H1 (cell line): ENCODE measurements around the gene KLHL17. TPM values are rescaled to one million over a fixed set of nuclear protein-coding genes. Genes with fewer than 3 reads are reported as not detected.

Experiments
- CTCF ChIA-PET: fragments of 300-600 bp; sonication (Branson Sonifier 250); formaldehyde crosslinking; loops from one replicate; lab custom pipeline; 2021; ENCODE audit not compliant: partially characterized antibody; lab: Charles Lee
- POLR2A ChIA-PET: fragments of 300-600 bp; sonication (Branson Sonifier 250); formaldehyde crosslinking; loops from one replicate; lab custom pipeline; 2021; ENCODE audit warnings: inconsistent platforms; ENCODE audit not compliant: partially characterized antibody; lab: Charles Lee
- DNase-seq, 2 experiments: peaks; one replicate each; pipeline versions ENCODE4 v3.0.0 to v3.0.0-alpha.2; 2010 to 2022; ENCODE audit warnings: low spot score in 2 of 2, low read depth in 1 of 2, mixed read lengths in 1 of 2
- FAIRE-seq: peaks from 2 replicates; lab custom pipeline; 2011; peaks lifted over from hg19 to GRCh38; lab: Jason Lieb, UNC
- H2AFZ ChIP-seq: 2 replicates; pipeline ENCODE4 v1.8.1; 2012; ENCODE audit warnings: low read length, inconsistent platforms
- H2AK5ac ChIP-seq: 2 replicates; pipeline ENCODE4 v1.6.1; 2013; ENCODE audit warnings: low read depth, low read length
- H2BK120ac ChIP-seq: replicated peaks from 2 replicates; pipeline ENCODE3; 2013; ENCODE audit warnings: low read depth, low read length, inconsistent platforms
- H2BK12ac ChIP-seq: 2 replicates; pipeline ENCODE4 v1.6.1; 2013; ENCODE audit warnings: low read depth, low read length
- H2BK15ac ChIP-seq: 2 replicates; pipeline ENCODE4 v1.6.1; 2013; ENCODE audit warnings: low read length
- H2BK20ac ChIP-seq: 2 replicates; pipeline ENCODE4 v1.6.1; 2013; ENCODE audit warnings: low read length
- H2BK5ac ChIP-seq: 2 replicates; pipeline ENCODE4 v1.6.1; 2013; ENCODE audit warnings: low read depth, low read length
- H3K14ac ChIP-seq: 2 replicates; pipeline ENCODE4 v1.6.1; 2013; ENCODE audit warnings: inconsistent platforms; ENCODE audit not compliant: insufficient read length
- H3K18ac ChIP-seq: 2 replicates; pipeline ENCODE4 v1.6.1; 2013; ENCODE audit warnings: low read length; ENCODE audit errors: extremely low read depth
- H3K23ac ChIP-seq: 2 replicates; pipeline ENCODE4 v1.6.1; 2013; ENCODE audit warnings: inconsistent platforms; ENCODE audit not compliant: insufficient read length
- H3K23me2 ChIP-seq: 2 replicates; pipeline ENCODE4 v1.6.1; 2013; ENCODE audit warnings: low read depth, low read length
- H3K27ac ChIP-seq: 2 replicates; pipeline ENCODE4 v1.6.1; 2011; ENCODE audit warnings: low read depth, low read length, inconsistent platforms
- H3K27me3 ChIP-seq, 4 experiments: replicated peaks in 1 of 4; 1 replicate in 1 of 4; 2 replicates in 3 of 4; pipeline versions ENCODE4 v1.6.1 to v1.8.1; 2011 to 2013; ENCODE audit warnings: low read length in 3 of 4, mild to moderate bottlenecking in 3 of 4, inconsistent platforms in 2 of 4, mixed read lengths in 2 of 4, moderate library complexity in 1 of 4; ENCODE audit not compliant: control insufficient read depth in 3 of 4, insufficient read depth in 3 of 4; ENCODE audit errors: extremely low read depth in 1 of 4
- H3K36me3 ChIP-seq, 4 experiments: 2 replicates each; pipeline versions ENCODE4 v1.6.1 to v1.8.1; 2011 to 2013; ENCODE audit warnings: mild to moderate bottlenecking in 4 of 4, low read length in 3 of 4, moderate library complexity in 2 of 4, control low read depth in 1 of 4, inconsistent platforms in 1 of 4; ENCODE audit not compliant: insufficient read depth in 4 of 4, control insufficient read depth in 2 of 4
- H3K4ac ChIP-seq: replicated peaks from 2 replicates; pipeline ENCODE3; 2013; ENCODE audit warnings: low read length, low read depth, mixed read lengths, inconsistent platforms; ENCODE audit not compliant: insufficient read length
- H3K4me1 ChIP-seq, 4 experiments: replicated peaks in 1 of 4; 1 replicate in 1 of 4; 2 replicates in 3 of 4; pipeline versions ENCODE4 v1.6.1 to v1.8.1; 2011 to 2013; ENCODE audit warnings: low read length in 3 of 4, inconsistent platforms in 2 of 4, mixed read lengths in 1 of 4; ENCODE audit not compliant: insufficient read depth in 4 of 4, control insufficient read depth in 3 of 4
- H3K4me2 ChIP-seq, 2 experiments: 2 replicates each; pipeline versions ENCODE4 v1.6.1 to v1.8.1; 2011 to 2013; ENCODE audit warnings: low read depth in 2 of 2, low read length in 2 of 2, control low read depth in 1 of 2, inconsistent platforms in 1 of 2, mild to moderate bottlenecking in 1 of 2; ENCODE audit not compliant: insufficient read depth in 1 of 2
- H3K4me3 ChIP-seq, 4 experiments: fragments of 200-600, 300-600 bp in 1 of 4; sonication (generic), shearing (Covaris generic), sonication (Bioruptor Twin) in 1 of 4; 2 replicates each; pipeline versions ENCODE4 v1.5.1 to v1.8.1; 2011 to 2016; ENCODE audit warnings: low read length in 4 of 4, low read depth in 3 of 4, control low read depth in 2 of 4, inconsistent platforms in 2 of 4, mild to moderate bottlenecking in 2 of 4, mixed read lengths in 1 of 4, moderate library complexity in 1 of 4; ENCODE audit not compliant: insufficient read depth in 2 of 4; ENCODE audit errors: extremely low read depth in 1 of 4
- H3K56ac ChIP-seq: replicated peaks from 2 replicates; pipeline ENCODE3; 2013; ENCODE audit warnings: low read depth, mild to moderate bottlenecking, mixed read lengths, low read length, inconsistent platforms; ENCODE audit not compliant: insufficient read length
- H3K79me1 ChIP-seq: 2 replicates; pipeline ENCODE4 v1.6.1; 2013; ENCODE audit warnings: low read depth, low read length, control low read depth
- H3K79me2 ChIP-seq, 2 experiments: 2 replicates each; pipeline versions ENCODE4 v1.6.1 to v1.8.1; 2012 to 2013; ENCODE audit warnings: low read length in 2 of 2, mild to moderate bottlenecking in 2 of 2, inconsistent platforms in 1 of 2; ENCODE audit not compliant: insufficient read depth in 2 of 2, control insufficient read depth in 1 of 2
- H3K9ac ChIP-seq, 4 experiments: replicated peaks in 1 of 4; 1 replicate in 1 of 4; 2 replicates in 3 of 4; pipeline versions ENCODE4 v1.6.1 to v1.8.1; 2011 to 2013; ENCODE audit warnings: low read depth in 3 of 4, low read length in 3 of 4, control low read depth in 2 of 4, mild to moderate bottlenecking in 2 of 4, moderate library complexity in 2 of 4, inconsistent platforms in 1 of 4; ENCODE audit errors: extremely low read depth in 1 of 4
- H3K9me3 ChIP-seq, 2 experiments: 2 replicates each; pipeline versions ENCODE4 v1.6.1 to v1.8.1; 2012 to 2013; ENCODE audit warnings: mild to moderate bottlenecking in 2 of 2, moderate library complexity in 2 of 2, control low read depth in 1 of 2, inconsistent platforms in 1 of 2, low read depth in 1 of 2, low read length in 1 of 2, mixed read lengths in 1 of 2; ENCODE audit not compliant: insufficient read depth in 2 of 2
- H4K20me1 ChIP-seq, 2 experiments: replicated peaks in 1 of 2; 2 replicates each; pipeline versions ENCODE3 to v1.8.1; 2011 to 2013; ENCODE audit warnings: inconsistent platforms in 2 of 2, low read length in 2 of 2, mild to moderate bottlenecking in 1 of 2; ENCODE audit not compliant: insufficient read depth in 2 of 2, control insufficient read depth in 1 of 2
- H4K5ac ChIP-seq: 2 replicates; pipeline ENCODE4 v1.6.1; 2013; ENCODE audit warnings: low read length, low read depth, mixed read lengths, inconsistent platforms; ENCODE audit not compliant: insufficient read length
- H4K8ac ChIP-seq: 2 replicates; pipeline ENCODE4 v1.8.0; 2013; ENCODE audit warnings: mild to moderate bottlenecking, moderate library complexity, low read length, inconsistent platforms; ENCODE audit not compliant: insufficient read depth; ENCODE audit errors: extremely low read depth
- H4K91ac ChIP-seq: replicated peaks from 2 replicates; pipeline ENCODE3; 2013; ENCODE audit warnings: low read length, mixed read lengths, inconsistent platforms; ENCODE audit not compliant: insufficient read length
- ATF2 ChIP-seq: IDR thresholded peaks from 2 replicates; pipeline ENCODE4 v1.6.1; 2012; ENCODE audit warnings: low read length, inconsistent platforms
- POU5F1 ChIP-seq: IDR thresholded peaks from 2 replicates; pipeline ENCODE4 v1.6.1; 2011; ENCODE audit warnings: low read depth, mild to moderate bottlenecking, low read length, moderate library complexity
- RAD21 ChIP-seq, 2 experiments: IDR thresholded peaks in 1 of 2; conservative IDR thresholded peaks in 1 of 2; 2 replicates each; pipeline ENCODE4 v1.6.1; 2011; ENCODE audit warnings: low read depth in 2 of 2, low read length in 2 of 2, improper control_type of control experiment in 1 of 2, inconsistent platforms in 1 of 2, mild to moderate bottlenecking in 1 of 2, moderate library complexity in 1 of 2
- SIN3A ChIP-seq, 2 experiments: IDR thresholded peaks in 1 of 2; conservative IDR thresholded peaks in 1 of 2; 2 replicates each; pipeline ENCODE4 v1.6.1; 2011 to 2012; ENCODE audit warnings: low read length in 2 of 2, improper control_type of control experiment in 1 of 2, low read depth in 1 of 2, mild to moderate bottlenecking in 1 of 2
- WGBS, 2 experiments: shearing (Covaris generic) in 1 of 2; methylation state at CpG; one replicate each; pipeline versions ENCODE4 v1.1.6 to v1.1.7; 2013 to 2015; ENCODE audit warnings: low lambda C conversion rate in 2 of 2, mixed read lengths in 2 of 2, inconsistent platforms in 1 of 2, low coverage in 1 of 2, missing lambda C conversion rate in 1 of 2; ENCODE audit not compliant: insufficient replicate concordance in 2 of 2, insufficient coverage in 1 of 2, insufficient read length in 1 of 2; ENCODE audit errors: extremely low coverage in 1 of 2, missing lambda C conversion rate in 1 of 2; 5-methylcytosine and 5-hydroxymethylcytosine counted together
- polyA plus RNA-seq, 7 experiments: library from polyadenylated mRNA; depleted of rRNA in 3 of 7; stranded (reverse) in 5 of 7; unstranded in 2 of 7; fragments of >200 nt in 5 of 7; fragments of 200-250 nt in 2 of 7; gene quantifications; 1 replicate in 5 of 7; 2 replicates in 1 of 7; 4 replicates in 1 of 7; pipeline versions ENCODE4 v1.2.1 to v1.2.3, GENCODE V29; 2011 to 2013; ENCODE audit warnings: missing spikeins in 2 of 7, mixed read lengths in 2 of 7
- total RNA-seq: library from RNA; stranded (reverse); fragmentation: NEBNext Ultra II Directional; extraction: Animal tissue kit (Norgen Biotek cat#: 25700); gene quantifications from 2 replicates; pipeline ENCODE4 v1.2.1, GENCODE V29; 2021
- TF ChIP-seq, protein P1 (sequence below), 3 experiments: IDR thresholded peaks; 1 replicate in 2 of 3; 2 replicates in 1 of 3; pipeline versions ENCODE4 v1.5.1 to v1.6.1; 2011; ENCODE audit warnings: low read length in 3 of 3, mild to moderate bottlenecking in 3 of 3, inconsistent platforms in 2 of 3, low read depth in 1 of 3, moderate library complexity in 1 of 3; ENCODE audit not compliant: insufficient read depth in 1 of 3; ENCODE audit errors: control extremely low read depth in 1 of 3

Gene KLHL17
- total and polyA plus RNA-seq, 2 of the 8 experiments (the other 6 are each of a cell fraction or from before 2014, with no cell fraction given): 32.6 to 36.1 TPM

DNA sequence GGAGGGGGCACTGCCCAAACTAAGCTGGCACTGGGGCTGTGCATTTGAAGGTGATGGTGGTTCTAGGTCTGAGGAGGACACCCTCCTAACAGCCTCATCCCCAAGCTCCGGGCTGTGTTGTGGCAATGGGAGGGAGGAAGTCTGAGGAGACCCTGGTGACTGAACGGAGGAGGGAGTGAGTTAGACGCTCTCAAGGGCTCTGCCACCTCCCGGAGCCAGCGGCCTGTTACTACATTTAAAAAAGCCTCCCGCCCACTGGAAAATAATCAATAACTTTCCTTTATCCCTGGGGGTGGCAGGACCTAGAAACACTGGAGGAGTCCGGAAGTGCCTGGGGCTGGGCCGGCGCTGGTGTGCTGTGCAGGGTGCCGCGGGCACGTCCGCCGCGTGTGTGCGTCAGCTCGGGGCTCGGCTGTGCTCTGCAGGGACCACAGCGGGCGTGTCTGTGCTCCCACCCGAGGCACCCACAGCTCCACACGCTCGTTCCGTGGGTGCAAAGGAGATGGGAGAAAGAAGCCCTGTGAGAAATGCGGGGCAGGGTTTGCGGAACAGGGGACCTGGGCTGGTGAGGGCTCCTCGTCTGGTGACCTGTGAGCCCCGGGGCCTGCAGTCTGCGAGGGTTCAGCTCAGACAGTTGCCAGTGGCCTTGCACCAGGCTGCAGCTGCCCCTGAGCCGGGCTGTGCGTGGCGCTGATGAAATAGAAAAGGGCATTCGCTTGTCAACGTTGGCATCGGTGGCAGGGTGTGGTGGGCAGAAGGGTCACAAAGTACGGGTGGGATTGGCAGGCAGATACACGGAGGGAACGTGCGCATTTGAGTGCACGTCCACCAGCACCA, 31.3 kb upstream of the KLHL17 start:
- H3K9me3 ChIP-seq: no peaks in the 10 kb centered on the region
- H2BK12ac ChIP-seq: peak overlapping the region; percentile 75; the same call in 1 of the 2 replicates
- no peak overlapping the region for H3K4me3 ChIP-seq
- no peaks in the 10 kb centered on the region for H3K79me2 ChIP-seq
- no peaks in the 10 kb centered on the region for H3K79me1 ChIP-seq
- H4K8ac ChIP-seq: no peak overlapping the region
- no peak overlapping the region for H3K18ac ChIP-seq
- H3K4me2 ChIP-seq: no peak overlapping the region
- H3K9ac ChIP-seq: no peak overlapping the region
- H2BK120ac ChIP-seq: no peak overlapping the region
- no peak overlapping the region for H2BK20ac ChIP-seq
- H3K27ac ChIP-seq: no peak overlapping the region
- no peak overlapping the region for H3K23ac ChIP-seq
- H4K20me1 ChIP-seq: peaks cover 19 to 20% of the 10 kb centered on the region in 2 experiments
- ChIA-PET CTCF (interaction anchor here (0.8 to 4.6 kb wide), 10 partner anchors 9 to 135 kb away, joined by 3 to 45 read pairs (median 4); partner anchors contain the start of gene NOC2L), POLR2A (interaction anchor here (1.3 to 4.0 kb wide), 2 partner anchors 12 to 16 kb away, joined by 3 to 28 read pairs; no protein-coding TSS in a partner anchor)
- peaks cover 6% of the 10 kb centered on the region; the same call in 1 of the 2 replicates for H3K23me2 ChIP-seq
- no peak overlapping the region for H2BK15ac ChIP-seq
- H3K56ac ChIP-seq: no peak overlapping the region
- DNase-seq (no peak), FAIRE-seq (no peak)
- no peak overlapping the region for H4K5ac ChIP-seq
- no peak overlapping the region for H4K91ac ChIP-seq
- no peak overlapping the region for H3K14ac ChIP-seq
- H2AK5ac ChIP-seq: no peak overlapping the region
- WGBS, 2 experiments: 79% methylated on average over 40 of the region's 40 CpGs; no CpG with 5 or more reads in 1 of the 2 experiments
- peaks cover 78 to 97% (median 94%) of the 10 kb centered on the region in 4 experiments for H3K27me3 ChIP-seq
- peaks cover 0 to 6% (median 0%) of the 10 kb centered on the region in 4 experiments; a peak in 1 of 8 replicates for H3K36me3 ChIP-seq
- no peak overlapping the region for H2BK5ac ChIP-seq
- H2AFZ ChIP-seq: no peak overlapping the region
- H3K4me1 ChIP-seq: peaks cover 0 to 22% (median 7%) of the 10 kb centered on the region in 4 experiments; a peak in 4 of 7 replicates
- no peak overlapping the region for H3K4ac ChIP-seq
- TF ChIP-seq SIN3A (conservative IDR thresholded peaks at IDR 0.05 in 1 of 2, IDR thresholded peaks at IDR 0.05 in 1 of 2; ENCODE audit: low read depth in 1 of 2, low read length in 2 of 2) (no peak), RAD21 (IDR thresholded peaks at IDR 0.05 in 1 of 2, conservative IDR thresholded peaks at IDR 0.05 in 1 of 2; ENCODE audit: low read depth in 2 of 2, low read length in 2 of 2) (peak; percentile 26 to 30; a peak in 3 of 4 replicates), POU5F1 (no peak), ATF2 (no peak)
- TF ChIP-seq, protein P1, sequence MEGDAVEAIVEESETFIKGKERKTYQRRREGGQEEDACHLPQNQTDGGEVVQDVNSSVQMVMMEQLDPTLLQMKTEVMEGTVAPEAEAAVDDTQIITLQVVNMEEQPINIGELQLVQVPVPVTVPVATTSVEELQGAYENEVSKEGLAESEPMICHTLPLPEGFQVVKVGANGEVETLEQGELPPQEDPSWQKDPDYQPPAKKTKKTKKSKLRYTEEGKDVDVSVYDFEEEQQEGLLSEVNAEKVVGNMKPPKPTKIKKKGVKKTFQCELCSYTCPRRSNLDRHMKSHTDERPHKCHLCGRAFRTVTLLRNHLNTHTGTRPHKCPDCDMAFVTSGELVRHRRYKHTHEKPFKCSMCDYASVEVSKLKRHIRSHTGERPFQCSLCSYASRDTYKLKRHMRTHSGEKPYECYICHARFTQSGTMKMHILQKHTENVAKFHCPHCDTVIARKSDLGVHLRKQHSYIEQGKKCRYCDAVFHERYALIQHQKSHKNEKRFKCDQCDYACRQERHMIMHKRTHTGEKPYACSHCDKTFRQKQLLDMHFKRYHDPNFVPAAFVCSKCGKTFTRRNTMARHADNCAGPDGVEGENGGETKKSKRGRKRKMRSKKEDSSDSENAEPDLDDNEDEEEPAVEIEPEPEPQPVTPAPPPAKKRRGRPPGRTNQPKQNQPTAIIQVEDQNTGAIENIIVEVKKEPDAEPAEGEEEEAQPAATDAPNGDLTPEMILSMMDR (IDR thresholded peaks at IDR 0.05; ENCODE audit: control extremely low read depth in 1 of 3, insufficient read depth in 1 of 3, low read depth in 1 of 3, low read length in 3 of 3): peak in 2 of 3 experiments; percentile 6 to 19; a peak in 3 of 4 replicates
